Measurements from ENCODE around the gene PLEK2.

The PLEK2 gene

DNA sequence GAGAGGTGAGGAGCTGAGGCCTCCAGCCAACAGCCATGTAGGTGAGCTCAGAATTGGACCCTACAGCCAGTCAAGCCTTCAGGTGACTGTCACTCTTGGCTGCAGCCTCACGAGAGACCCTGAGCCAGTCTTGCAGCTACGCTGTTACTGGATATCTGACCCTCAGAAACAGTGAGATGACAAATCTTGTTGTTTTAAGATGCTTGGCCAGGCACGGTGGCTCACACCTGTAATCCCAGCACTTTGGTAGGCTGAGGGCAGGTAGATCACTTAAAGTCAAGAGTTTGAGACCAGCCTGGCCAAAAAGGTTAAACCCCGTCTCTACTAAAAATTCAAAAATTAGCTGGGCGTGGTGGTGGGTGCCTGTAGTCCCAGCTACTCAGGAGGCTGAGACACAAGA is 6.2 kb downstream of the PLEK2 start:
- Histone ChIP-seq H3K27ac (ENCODE audit: insufficient read depth, low read depth, low read length, poor library complexity, severe bottlenecking) (no peak overlapping the region), H3K9me3 (ENCODE audit: control insufficient read depth, low read length) (no peaks in the 10 kb centered on the region), H3K4me1 (ENCODE audit: control insufficient read depth, insufficient read depth, low read length) (peaks cover 5% of the 10 kb centered on the region), H3K4me3 (ENCODE audit: insufficient read depth, low read depth, low read length) (no peak overlapping the region), H3K27me3 (ENCODE audit: control insufficient read depth, insufficient read depth, low read length, poor library complexity, severe bottlenecking) (no peaks in the 10 kb centered on the region), H3K36me3 (ENCODE audit: control insufficient read depth, insufficient read depth, low read length) (no peaks in the 10 kb centered on the region)
- WGBS, 2 experiments = 91 to 92% methylated on average over 5 of the region's 5 CpGs

DNA sequence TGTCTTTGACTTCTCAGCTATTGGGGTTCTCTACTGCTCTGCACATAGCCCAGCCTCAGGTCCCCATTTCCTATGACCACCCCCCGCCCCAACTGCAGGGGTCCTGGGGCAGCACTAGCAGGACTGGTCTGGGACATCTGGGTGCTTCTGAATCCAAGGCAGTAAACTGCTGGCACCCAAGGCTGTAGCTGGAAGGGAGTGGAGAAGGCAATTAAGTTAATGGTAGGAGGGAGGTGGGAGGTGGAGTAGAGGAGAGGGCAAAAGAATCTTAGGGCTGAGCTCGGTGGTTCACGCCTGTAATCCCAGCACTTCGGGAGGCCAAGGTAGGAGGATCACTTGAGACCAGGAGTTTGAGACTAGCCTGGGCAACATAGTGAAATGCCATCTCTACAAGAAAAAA is 11.5 kb downstream of the PLEK2 start:
- 90 to 92% methylated on average over 4 of the region's 4 CpGs for WGBS, 2 experiments
- peaks cover 3% of the 10 kb centered on the region for H3K4me1 ChIP-seq (ENCODE audit: control insufficient read depth, insufficient read depth, low read length)
- no peaks in the 10 kb centered on the region for H3K9me3 ChIP-seq (ENCODE audit: control insufficient read depth, low read length)
- no peaks in the 10 kb centered on the region for H3K27me3 ChIP-seq (ENCODE audit: control insufficient read depth, insufficient read depth, low read length, poor library complexity, severe bottlenecking)
- H3K4me3 ChIP-seq (ENCODE audit: insufficient read depth, low read depth, low read length) = no peak overlapping the region
- no peaks in the 10 kb centered on the region for H3K36me3 ChIP-seq (ENCODE audit: control insufficient read depth, insufficient read depth, low read length)
- no peak overlapping the region for H3K27ac ChIP-seq (ENCODE audit: insufficient read depth, low read depth, low read length, poor library complexity, severe bottlenecking)

- no peak overlapping the region for H3K4me3 ChIP-seq (ENCODE audit: insufficient read depth, low read depth, low read length)
- 94 to 95% methylated on average over 9 of the region's 9 CpGs for WGBS, 2 experiments
Measured at GRCh38 chr14:67397536-67397935, 14.4 kb downstream of the PLEK2 start.

GRCh38 chr14:67396381-67396970 is 15.5 kb downstream of the PLEK2 start:
- no peaks in the 10 kb centered on the region for H3K27me3 ChIP-seq (ENCODE audit: control insufficient read depth, insufficient read depth, low read length, poor library complexity, severe bottlenecking)
- H3K36me3 ChIP-seq (ENCODE audit: control insufficient read depth, insufficient read depth, low read length) = no peaks in the 10 kb centered on the region
- H3K4me1 ChIP-seq (ENCODE audit: control insufficient read depth, insufficient read depth, low read length) = peaks cover 4% of the 10 kb centered on the region
- WGBS, 2 experiments = 73 to 90% methylated on average over 2 of the region's 2 CpGs
- no peaks in the 10 kb centered on the region for H3K9me3 ChIP-seq (ENCODE audit: control insufficient read depth, low read length)
- H3K4me3 ChIP-seq (ENCODE audit: insufficient read depth, low read depth, low read length) = no peak overlapping the region
- no peak overlapping the region for H3K27ac ChIP-seq (ENCODE audit: insufficient read depth, low read depth, low read length, poor library complexity, severe bottlenecking)

More at GRCh38 chr14:67397536-67397935, 14.4 kb downstream of the PLEK2 start:
- Histone ChIP-seq H3K9me3 (ENCODE audit: control insufficient read depth, low read length) (no peaks in the 10 kb centered on the region), H3K27ac (ENCODE audit: insufficient read depth, low read depth, low read length, poor library complexity, severe bottlenecking) (no peak overlapping the region), H3K4me1 (ENCODE audit: control insufficient read depth, insufficient read depth, low read length) (peaks cover 4% of the 10 kb centered on the region), H3K36me3 (ENCODE audit: control insufficient read depth, insufficient read depth, low read length) (no peaks in the 10 kb centered on the region), H3K27me3 (ENCODE audit: control insufficient read depth, insufficient read depth, low read length, poor library complexity, severe bottlenecking) (no peaks in the 10 kb centered on the region)

- no peaks in the 10 kb centered on the region for H3K27me3 ChIP-seq (ENCODE audit: control insufficient read depth, insufficient read depth, low read length, poor library complexity, severe bottlenecking)
- no peaks in the 10 kb centered on the region for H3K9me3 ChIP-seq (ENCODE audit: control insufficient read depth, low read length)
- WGBS, 2 experiments = 94% methylated on average over 4 to 5 of the region's 5 CpGs
- peaks cover 4% of the 10 kb centered on the region for H3K4me1 ChIP-seq (ENCODE audit: control insufficient read depth, insufficient read depth, low read length)
- no peak overlapping the region for H3K4me3 ChIP-seq (ENCODE audit: insufficient read depth, low read depth, low read length)
- H3K27ac ChIP-seq (ENCODE audit: insufficient read depth, low read depth, low read length, poor library complexity, severe bottlenecking) = no peak overlapping the region
- no peaks in the 10 kb centered on the region for H3K36me3 ChIP-seq (ENCODE audit: control insufficient read depth, insufficient read depth, low read length)
Measured at GRCh38 chr14:67395876-67396189, 16.1 kb downstream of the PLEK2 start.

GRCh38 chr14:67395086-67395875 is 16.7 kb downstream of the PLEK2 start:
- H3K4me1 ChIP-seq (ENCODE audit: control insufficient read depth, insufficient read depth, low read length) = peaks cover 4% of the 10 kb centered on the region
- no peaks in the 10 kb centered on the region for H3K9me3 ChIP-seq (ENCODE audit: control insufficient read depth, low read length)
- no peak overlapping the region for H3K4me3 ChIP-seq (ENCODE audit: insufficient read depth, low read depth, low read length)
- H3K36me3 ChIP-seq (ENCODE audit: control insufficient read depth, insufficient read depth, low read length) = no peaks in the 10 kb centered on the region
- H3K27ac ChIP-seq (ENCODE audit: insufficient read depth, low read depth, low read length, poor library complexity, severe bottlenecking) = no peak overlapping the region
- H3K27me3 ChIP-seq (ENCODE audit: control insufficient read depth, insufficient read depth, low read length, poor library complexity, severe bottlenecking) = no peaks in the 10 kb centered on the region
- 89% methylated on average over 16 of the region's 16 CpGs for WGBS, 2 experiments

DNA sequence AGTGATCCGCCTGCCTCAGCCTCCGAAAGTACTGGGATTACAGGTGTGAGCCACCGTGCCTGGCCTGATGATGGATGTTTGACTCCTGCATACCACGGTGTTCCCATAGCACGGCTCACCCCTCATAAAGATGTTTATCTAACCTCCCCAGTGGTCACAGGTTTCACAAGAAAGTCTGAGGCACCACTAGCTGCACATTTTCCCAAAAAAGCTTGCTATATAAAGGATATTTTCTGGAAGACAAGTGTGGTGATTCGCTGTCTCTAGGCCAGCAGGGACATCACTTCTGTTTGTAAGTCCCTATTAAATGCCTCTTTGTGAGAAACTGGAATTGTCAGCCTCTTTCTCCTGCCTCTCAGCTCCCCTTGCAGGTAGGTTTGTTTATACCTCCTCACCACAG is 18.3 kb downstream of the PLEK2 start:
- Histone ChIP-seq H3K27me3 (ENCODE audit: control insufficient read depth, insufficient read depth, low read length, poor library complexity, severe bottlenecking) (no peaks in the 10 kb centered on the region), H3K4me1 (ENCODE audit: control insufficient read depth, insufficient read depth, low read length) (peaks cover 4% of the 10 kb centered on the region), H3K4me3 (ENCODE audit: insufficient read depth, low read depth, low read length) (no peak overlapping the region), H3K36me3 (ENCODE audit: control insufficient read depth, insufficient read depth, low read length) (no peaks in the 10 kb centered on the region), H3K9me3 (ENCODE audit: control insufficient read depth, low read length) (no peaks in the 10 kb centered on the region), H3K27ac (ENCODE audit: insufficient read depth, low read depth, low read length, poor library complexity, severe bottlenecking) (no peak overlapping the region)
- WGBS, 2 experiments = 94% methylated on average over 6 of the region's 6 CpGs

GRCh38 chr14:67392800-67393199 is 19.2 kb downstream of the PLEK2 start:
- no peaks in the 10 kb centered on the region for H3K27me3 ChIP-seq (ENCODE audit: control insufficient read depth, insufficient read depth, low read length, poor library complexity, severe bottlenecking)
- 92 to 93% methylated on average over 9 of the region's 9 CpGs for WGBS, 2 experiments
- no peak overlapping the region for H3K4me3 ChIP-seq (ENCODE audit: insufficient read depth, low read depth, low read length)
- H3K9me3 ChIP-seq (ENCODE audit: control insufficient read depth, low read length) = no peaks in the 10 kb centered on the region
- H3K27ac ChIP-seq (ENCODE audit: insufficient read depth, low read depth, low read length, poor library complexity, severe bottlenecking) = no peak overlapping the region
- H3K4me1 ChIP-seq (ENCODE audit: control insufficient read depth, insufficient read depth, low read length) = peaks cover 4% of the 10 kb centered on the region
- no peaks in the 10 kb centered on the region for H3K36me3 ChIP-seq (ENCODE audit: control insufficient read depth, insufficient read depth, low read length)

GRCh38 chr14:67392123-67392522 is 19.8 kb downstream of the PLEK2 start:
- H3K36me3 ChIP-seq (ENCODE audit: control insufficient read depth, insufficient read depth, low read length) = no peaks in the 10 kb centered on the region
- no peak overlapping the region for H3K4me3 ChIP-seq (ENCODE audit: insufficient read depth, low read depth, low read length)
- no peaks in the 10 kb centered on the region for H3K9me3 ChIP-seq (ENCODE audit: control insufficient read depth, low read length)
- WGBS, 2 experiments = 90 to 91% methylated on average over 3 of the region's 3 CpGs
- H3K4me1 ChIP-seq (ENCODE audit: control insufficient read depth, insufficient read depth, low read length) = peaks cover 4% of the 10 kb centered on the region
- no peak overlapping the region for H3K27ac ChIP-seq (ENCODE audit: insufficient read depth, low read depth, low read length, poor library complexity, severe bottlenecking)
- H3K27me3 ChIP-seq (ENCODE audit: control insufficient read depth, insufficient read depth, low read length, poor library complexity, severe bottlenecking) = no peaks in the 10 kb centered on the region

DNA sequence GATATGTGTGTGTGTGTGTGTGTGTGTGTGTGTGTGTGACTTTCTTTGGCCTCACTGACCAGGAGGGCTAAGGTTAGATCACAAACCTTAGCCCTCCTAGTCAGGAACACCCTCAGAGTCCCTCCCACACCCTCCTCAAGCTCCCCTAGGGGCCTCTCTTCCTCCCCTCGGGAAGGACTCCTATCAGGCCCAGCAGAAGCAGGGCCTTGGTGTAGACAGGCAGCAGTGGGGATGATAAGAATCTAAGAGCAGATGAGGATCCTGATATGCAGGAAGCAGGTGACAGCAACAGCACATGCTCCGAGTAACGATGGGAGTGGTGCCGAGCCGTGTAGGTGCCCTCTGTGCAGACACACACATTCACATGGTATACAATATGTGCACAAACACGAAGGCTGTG is 20.7 kb downstream of the PLEK2 start:
- Histone ChIP-seq H3K4me3 (ENCODE audit: insufficient read depth, low read depth, low read length) (no peak overlapping the region), H3K4me1 (ENCODE audit: control insufficient read depth, insufficient read depth, low read length) (peaks cover 4% of the 10 kb centered on the region), H3K9me3 (ENCODE audit: control insufficient read depth, low read length) (no peaks in the 10 kb centered on the region), H3K27me3 (ENCODE audit: control insufficient read depth, insufficient read depth, low read length, poor library complexity, severe bottlenecking) (no peaks in the 10 kb centered on the region), H3K27ac (ENCODE audit: insufficient read depth, low read depth, low read length, poor library complexity, severe bottlenecking) (no peak overlapping the region), H3K36me3 (ENCODE audit: control insufficient read depth, insufficient read depth, low read length) (no peaks in the 10 kb centered on the region)
- 90 to 94% methylated on average over 5 to 6 of the region's 6 CpGs for WGBS, 2 experiments

Measured in ectodermal cell (in vitro differentiated cells).